OCI-LY3 (cell line): ENCODE results near the gene MARK3.

Source experiments
- H2AFZ ChIP-seq: fragments of 200-600, 300-600 bp; shearing (Covaris generic); 2 replicates; pipeline ENCODE4 v1.6.0; 2014; ENCODE audit warnings: antibody characterized with exemption, low read depth, low read length
- H3K27ac ChIP-seq: fragments of 200-600, 300-600 bp; sonication (generic); 2 replicates; pipeline ENCODE4 v1.5.1; 2014; ENCODE audit warnings: mild to moderate bottlenecking, low read length, moderate library complexity, mixed read lengths
- H3K27me3 ChIP-seq: fragments of 200-600, 300-600 bp; sonication (generic); 2 replicates; pipeline ENCODE4 v1.6.1; 2014; ENCODE audit warnings: low read depth, low read length, mixed read lengths
- H3K36me3 ChIP-seq: fragments of 200-600, 300-600 bp; sonication (generic); replicated peaks from 2 replicates; pipeline ENCODE3; 2014; ENCODE audit warnings: low read depth, low read length, mixed read lengths
- H3K4me1 ChIP-seq: fragments of 300-600, 200-600 bp; sonication (generic); 2 replicates; pipeline ENCODE4 v1.6.1; 2014; ENCODE audit warnings: low read length, mixed read lengths
- H3K4me2 ChIP-seq: fragments of 200-600, 300-600 bp; sonication (generic); 2 replicates; pipeline ENCODE4 v1.6.1; 2014; ENCODE audit warnings: low read length, mixed read lengths
- H3K4me3 ChIP-seq: fragments of 300-600, 200-600 bp; sonication (generic); 2 replicates; pipeline ENCODE4 v1.5.1; 2014; ENCODE audit warnings: antibody characterized with exemption, mild to moderate bottlenecking, low read length, moderate library complexity
- H3K79me2 ChIP-seq: fragments of 300-600, 200-600 bp; shearing (Covaris generic); 2 replicates; pipeline ENCODE4 v1.6.1; 2014; ENCODE audit warnings: mild to moderate bottlenecking, low read length, mixed read lengths
- H3K9ac ChIP-seq: fragments of 300-600, 200-600 bp; shearing (Covaris generic); 2 replicates; pipeline ENCODE4 v1.6.0; 2014; ENCODE audit warnings: mild to moderate bottlenecking, low read length, moderate library complexity
- H3K9me3 ChIP-seq: fragments of 200-600, 300-600 bp; shearing (Covaris generic); 2 replicates; pipeline ENCODE4 v1.6.1; 2014; ENCODE audit warnings: low read length, mixed read lengths; ENCODE audit not compliant: insufficient read depth
- H4K20me1 ChIP-seq: fragments of 200-600, 300-600 bp; sonication (generic); 2 replicates; pipeline ENCODE4 v1.6.1; 2016; ENCODE audit warnings: low read length, mixed read lengths; ENCODE audit not compliant: insufficient read depth
- CTCF ChIP-seq: fragments of 200-600, 300-600 bp; sonication (generic); IDR thresholded peaks from 2 replicates; pipeline ENCODE4 v1.5.1; 2014; ENCODE audit warnings: antibody characterized with exemption, low read length, low read depth
- EZH2phosphoT487 ChIP-seq: fragments of 200-600 bp; shearing (Covaris generic); IDR thresholded peaks from 2 replicates; pipeline ENCODE4 v1.6.1; 2018; ENCODE audit warnings: antibody characterized with exemption, mixed run types, low read depth

The MARK3 gene

DNA sequence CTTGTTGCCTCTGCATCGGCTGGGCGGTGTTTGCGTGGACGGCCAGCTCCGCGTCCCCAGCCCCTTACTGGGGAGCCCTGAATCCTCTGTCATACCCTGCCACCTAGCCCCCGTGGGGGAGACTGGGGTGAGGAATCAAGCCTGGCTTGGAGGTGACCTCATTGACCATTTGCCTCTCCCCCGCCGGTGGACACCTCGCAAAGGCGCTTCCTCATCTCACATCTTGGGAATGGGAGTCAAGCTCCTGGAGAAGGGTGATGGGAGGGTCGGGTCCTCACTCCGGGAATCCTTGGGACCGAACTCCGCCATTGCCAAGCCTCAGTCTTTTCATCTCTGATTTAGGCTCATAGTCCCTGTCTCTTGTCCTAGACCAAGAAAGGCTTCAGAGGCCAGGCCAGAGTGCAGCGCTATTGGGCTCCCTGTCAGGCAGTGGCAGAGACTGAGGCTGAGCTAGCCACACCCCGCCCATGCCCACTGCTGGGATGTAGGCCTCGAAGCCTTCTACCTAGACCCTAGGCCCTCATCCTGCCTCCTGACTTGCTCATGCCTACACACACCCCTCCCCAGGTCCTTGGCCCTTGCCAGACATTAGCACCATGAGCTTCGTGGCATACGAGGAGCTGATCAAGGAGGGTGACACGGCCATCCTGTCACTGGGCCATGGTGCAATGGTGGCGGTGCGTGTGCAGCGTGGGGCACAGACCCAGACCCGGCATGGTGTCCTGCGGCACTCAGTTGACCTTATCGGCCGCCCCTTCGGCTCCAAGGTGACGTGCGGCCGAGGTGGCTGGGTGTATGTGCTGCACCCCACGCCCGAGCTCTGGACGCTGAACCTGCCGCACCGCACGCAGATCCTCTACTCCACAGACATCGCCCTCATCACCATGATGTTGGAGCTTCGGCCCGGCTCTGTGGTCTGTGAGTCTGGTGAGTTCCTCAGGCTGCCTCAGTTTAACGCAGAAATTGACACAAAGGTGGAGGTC is 144.5 kb downstream of the MARK3 start:
- TF ChIP-seq CTCF (no peak), EZH2phosphoT487 (no peak)
- peaks cover 3% of the 10 kb centered on the region; the same call in 1 of the 2 replicates for H4K20me1 ChIP-seq
- no peaks in the 10 kb centered on the region for H3K9me3 ChIP-seq
- H3K27me3 ChIP-seq: no peaks in the 10 kb centered on the region
- peak overlapping the region; percentile 38 for H3K27ac ChIP-seq
- H3K9ac ChIP-seq: peak overlapping the region; percentile 92
- H3K79me2 ChIP-seq: peaks cover 64% of the 10 kb centered on the region
- peak overlapping the region; percentile 98 for H3K4me2 ChIP-seq
- peaks cover 57% of the 10 kb centered on the region for H3K4me1 ChIP-seq
- H3K36me3 ChIP-seq: peaks cover 50% of the 10 kb centered on the region
- H2AFZ ChIP-seq: no peak overlapping the region
- peak overlapping the region; percentile 95 for H3K4me3 ChIP-seq

- peaks cover 50% of the 10 kb centered on the region for H3K36me3 ChIP-seq
- no peak for TF ChIP-seq CTCF
- TF ChIP-seq EZH2phosphoT487: no peak
- no peak overlapping the region; the same call in 1 of the 2 replicates for H3K9ac ChIP-seq
- H3K79me2 ChIP-seq: peaks cover 64% of the 10 kb centered on the region
- no peaks in the 10 kb centered on the region for H3K27me3 ChIP-seq
- peaks cover 50% of the 10 kb centered on the region for H3K4me1 ChIP-seq
- no peaks in the 10 kb centered on the region for H3K9me3 ChIP-seq
- no peak overlapping the region for H3K27ac ChIP-seq
- no peak overlapping the region for H2AFZ ChIP-seq
- peak overlapping the region; percentile 98 for H3K4me2 ChIP-seq
- peak overlapping the region; percentile 95 for H3K4me3 ChIP-seq
- peaks cover 3% of the 10 kb centered on the region; the same call in 1 of the 2 replicates for H4K20me1 ChIP-seq
Measured at GRCh38 chr14:103530390-103530789, 145.2 kb downstream of the MARK3 start.

- Histone ChIP-seq H3K4me3 (0 out of 2 replicates have a peak overlapping the region, but pooled peaks have one; percentile 95), H3K36me3 (peaks cover 50% of the 10 kb centered on the region), H3K4me2 (peak overlapping the region; percentile 98), H3K79me2 (peaks cover 64% of the 10 kb centered on the region), H2AFZ (no peak overlapping the region), H3K9me3 (no peaks in the 10 kb centered on the region), H4K20me1 (peaks cover 3% of the 10 kb centered on the region; the same call in 1 of the 2 replicates), H3K27ac (no peak overlapping the region), H3K27me3 (no peaks in the 10 kb centered on the region), H3K4me1 (peaks cover 46% of the 10 kb centered on the region), H3K9ac (no peak overlapping the region)
- no peak for TF ChIP-seq CTCF
- TF ChIP-seq EZH2phosphoT487: no peak
Measured at GRCh38 chr14:103530831-103531230, 145.6 kb downstream of the MARK3 start.

DNA sequence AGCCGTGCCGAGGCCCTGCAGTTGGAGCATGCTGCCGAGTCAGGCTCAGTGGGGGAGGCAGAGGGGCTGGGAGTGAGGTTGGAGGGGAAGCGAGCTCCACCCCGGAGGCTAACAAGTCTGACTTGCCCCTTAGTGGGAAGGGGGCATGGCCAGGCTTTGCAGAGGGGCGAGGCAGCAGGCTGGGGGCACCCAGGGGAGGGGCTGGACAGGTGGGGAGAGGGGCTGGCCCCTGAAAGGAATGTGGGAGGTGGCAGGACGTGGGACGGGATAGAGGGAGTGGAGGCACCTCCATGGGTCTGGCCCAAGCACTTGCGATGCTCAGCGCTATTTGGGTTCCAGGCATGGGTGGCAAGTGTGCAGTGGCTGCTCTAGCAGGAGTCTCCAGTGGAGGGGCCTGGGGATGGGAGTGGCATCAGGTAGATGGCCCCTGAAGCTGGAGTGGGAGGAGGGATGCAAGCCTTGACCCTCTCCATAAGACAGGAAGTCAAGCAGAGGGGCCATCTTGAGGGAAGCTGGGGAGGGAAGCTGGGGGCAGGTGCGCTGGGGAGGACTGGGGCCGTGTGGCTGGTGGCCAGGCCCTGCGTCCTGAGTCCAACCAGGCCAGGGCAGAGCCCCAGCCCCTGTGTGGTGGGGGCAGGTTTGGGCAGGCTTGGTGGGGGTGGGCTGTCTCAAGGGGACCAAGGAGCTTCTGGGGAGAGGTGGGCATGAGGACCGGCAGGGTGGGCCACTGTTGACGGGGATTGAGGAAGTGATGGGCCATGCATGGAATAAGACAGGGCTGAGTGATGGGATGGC is 146.4 kb downstream of the MARK3 start:
- H3K9ac ChIP-seq: no peak overlapping the region
- H4K20me1 ChIP-seq: peaks cover 3% of the 10 kb centered on the region; the same call in 1 of the 2 replicates
- H3K79me2 ChIP-seq: peaks cover 57% of the 10 kb centered on the region
- peaks cover 38% of the 10 kb centered on the region for H3K4me1 ChIP-seq
- peaks cover 42% of the 10 kb centered on the region for H3K36me3 ChIP-seq
- no peak for TF ChIP-seq CTCF
- no peak for TF ChIP-seq EZH2phosphoT487
- no peaks in the 10 kb centered on the region for H3K27me3 ChIP-seq
- H3K27ac ChIP-seq: no peak overlapping the region
- H2AFZ ChIP-seq: no peak overlapping the region
- H3K4me2 ChIP-seq: 0 out of 2 replicates have a peak overlapping the region, but pooled peaks have one; percentile 3
- no peaks in the 10 kb centered on the region for H3K9me3 ChIP-seq
- no peak overlapping the region for H3K4me3 ChIP-seq
